Adrenal gland (tissue), 12 donors: ENCODE results near the gene HEMGN. TPM values are rescaled to one million over a fixed set of nuclear protein-coding genes. Genes with fewer than 3 reads are reported as not detected.

ENCODE experiments used
- DNase-seq, 7 donors: peaks; one replicate each; pipeline ENCODE4 v3.0.0-alpha.2; 2019 to 2020
- H3K27ac ChIP-seq, 5 donors: fragments of 200-600 bp; sonication (generic) in 4 of 5; 1 replicate in 3 of 5; 2 replicates in 2 of 5; pipeline versions ENCODE4 v1.5.1 to v1.8.0; 2016 to 2020; ENCODE audit warnings: mild to moderate bottlenecking in 1 of 5
- H3K27me3 ChIP-seq: fragments of 200-600 bp; 2 replicates; pipeline ENCODE4 v1.8.0; 2021
- H3K36me3 ChIP-seq, 2 donors: fragments of 200-600 bp; replicated peaks in 1 of 2; 1 replicate in 1 of 2; 2 replicates in 1 of 2; pipeline versions ENCODE4 v1.5.1 to v1.8.0; 2018 to 2022
- H3K4me1 ChIP-seq, 2 donors: fragments of 200-600 bp; replicated peaks in 1 of 2; 1 replicate in 1 of 2; 2 replicates in 1 of 2; pipeline versions ENCODE4 v1.5.1 to v1.8.0; 2018 to 2021
- H3K4me3 ChIP-seq, 4 donors: fragments of 200-600 bp; sonication (generic) in 3 of 4; one replicate each; pipeline ENCODE4 v1.5.1; 2016 to 2018
- H3K9me3 ChIP-seq, 3 donors: fragments of 200-600 bp; sonication (generic) in 1 of 3; replicated peaks in 1 of 3; 1 replicate in 2 of 3; 2 replicates in 1 of 3; pipeline versions ENCODE4 v1.5.1 to v1.8.0; 2016 to 2021
- CTCF ChIP-seq, 6 experiments: fragments of 450-650 bp in 4 of 6; fragments of 200-600 bp in 2 of 6; sonication (generic) in 1 of 6; IDR thresholded peaks; 1 replicate in 5 of 6; 2 replicates in 1 of 6; pipeline versions ENCODE4 v1.5.1 to v1.8.0; 2016 to 2021; ENCODE audit warnings: antibody characterized with exemption in 6 of 6, mild to moderate bottlenecking in 2 of 6, moderate library complexity in 1 of 6
- POLR2A ChIP-seq, 2 donors: fragments of 450-650 bp; IDR thresholded peaks; one replicate each; pipeline ENCODE4 v1.6.1; 2017; ENCODE audit warnings: antibody characterized with exemption in 2 of 2, mild to moderate bottlenecking in 2 of 2, moderate library complexity in 1 of 2
- WGBS, 4 donors: extraction: QIAGEN DNeasy Blood & Tissue Kit in 2 of 4; methylation state at CpG; one replicate each; pipeline versions ENCODE4 v1.1.5 to v1.1.7; 2013 to 2017; 5-methylcytosine and 5-hydroxymethylcytosine counted together
- intact Hi-C, 2 donors: fragments of 100-400 bp; cut with DNase I; formaldehyde crosslinking; loops; one replicate each; pipeline versions ENCODE4 v1.14.1 to v1.15.0; 2022 to 2023
- polyA plus RNA-seq, 3 donors: library from polyadenylated mRNA; stranded (reverse); fragments of 200-250 nt in 2 of 3; fragments of 350-450 nt in 1 of 3; fragmentation: Illumina TruSeq in 1 of 3; extraction: RNeasy Lipid Tissue Mini Kit (QIAGEN cat#74804) in 1 of 3; gene quantifications; one replicate each; pipeline ENCODE4 v1.2.3, GENCODE V29; 2013 to 2014
- total RNA-seq, 9 donors: library from RNA; depleted of rRNA in 4 of 9; stranded (reverse); fragments of >200 nt in 4 of 9; fragments of 120-200 nt in 1 of 9; fragmentation: NEBNext Ultra II Directional in 1 of 9; extraction: Animal tissue kit (Norgen Biotek cat#: 25700) in 1 of 9; gene quantifications; one replicate each; pipeline versions ENCODE4 v1.1.0 to v1.2.4, GENCODE V29; 2013 to 2023
- donor health status: healthy with polysubstance abuse.
- donor health status: Bipolar disorder and iron deficiency.
- donor health status: DM: yes; HTN: yes; CAD: no.
- donor health status: DM: no; HTN: no; CAD: no.
- donor health status: DM: no; HTN: no; CAD: no.
- donor health status: DM: yes; HTN: yes; CAD: no.

Gene HEMGN
- total and polyA plus RNA-seq, 12 donors = 0.22 to 10.0 (median 0.23) TPM; not detected in 9

- no peak for DNase-seq
- Histone ChIP-seq H3K27ac (peak overlapping the region in 1 of 5 donors; percentile 55), H3K9me3 (no peaks in the 10 kb centered on the region), H3K4me1 (peaks cover 7 to 11% of the 10 kb centered on the region in 2 donors), H3K36me3 (peaks cover 0 to 52% of the 10 kb centered on the region in 2 donors), H3K4me3 (no peak overlapping the region), H3K27me3 (no peaks in the 10 kb centered on the region)
- intact Hi-C loops = no loop called here
- 86 to 97% (median 91%) methylated on average over 1 of the region's 1 CpG for WGBS, 4 donors
- no peak for TF ChIP-seq POLR2A (IDR thresholded peaks at IDR 0.05)
- no peak for TF ChIP-seq CTCF (IDR thresholded peaks at IDR 0.05)
Observed at GRCh38 chr9:97911970-97912369, 26.0 kb downstream of the HEMGN start.

- peaks cover 0 to 52% of the 10 kb centered on the region in 2 donors for H3K36me3 ChIP-seq
- WGBS, 4 donors = 94 to 97% (median 96%) methylated on average over 2 of the region's 2 CpGs
- H3K27ac ChIP-seq = no peak overlapping the region
- no peaks in the 10 kb centered on the region for H3K9me3 ChIP-seq
- intact Hi-C loops = no loop called here
- H3K4me1 ChIP-seq = peaks cover 12 to 15% of the 10 kb centered on the region in 2 donors
- H3K27me3 ChIP-seq = no peaks in the 10 kb centered on the region
- DNase-seq = no peak
- no peak overlapping the region for H3K4me3 ChIP-seq
- TF ChIP-seq POLR2A (IDR thresholded peaks at IDR 0.05) = no peak
- TF ChIP-seq CTCF (IDR thresholded peaks at IDR 0.05) = no peak
Observed at GRCh38 chr9:97911528-97911927, 26.4 kb downstream of the HEMGN start.

- DNase-seq = no peak
- peaks cover 0 to 47% of the 10 kb centered on the region in 2 donors for H3K36me3 ChIP-seq
- 86 to 95% (median 93%) methylated on average over 5 to 6 of the region's 6 CpGs for WGBS, 4 donors
- no peak for TF ChIP-seq CTCF (IDR thresholded peaks at IDR 0.05)
- TF ChIP-seq POLR2A (IDR thresholded peaks at IDR 0.05) = no peak
- no peaks in the 10 kb centered on the region for H3K9me3 ChIP-seq
- peaks cover 23 to 25% of the 10 kb centered on the region in 2 donors for H3K4me1 ChIP-seq
- H3K4me3 ChIP-seq = no peak overlapping the region
- no peak overlapping the region for H3K27ac ChIP-seq
- intact Hi-C loops = no loop called here
- no peaks in the 10 kb centered on the region for H3K27me3 ChIP-seq
Observed at GRCh38 chr9:97910357-97910756, 27.6 kb downstream of the HEMGN start.

GRCh38 chr9:97908705-97909104 is 29.3 kb downstream of the HEMGN start:
- DNase-seq = no peak
- TF ChIP-seq POLR2A (IDR thresholded peaks at IDR 0.05) (no peak), CTCF (IDR thresholded peaks at IDR 0.05) (no peak)
- peaks cover 23 to 29% of the 10 kb centered on the region in 2 donors for H3K4me1 ChIP-seq
- 67 to 94% (median 82%) methylated on average over 1 of the region's 1 CpG for WGBS, 4 donors
- no peaks in the 10 kb centered on the region for H3K9me3 ChIP-seq
- H3K27me3 ChIP-seq = no peaks in the 10 kb centered on the region
- peaks cover 0 to 44% of the 10 kb centered on the region in 2 donors for H3K36me3 ChIP-seq
- no peak overlapping the region for H3K27ac ChIP-seq
- H3K4me3 ChIP-seq = no peak overlapping the region
- intact Hi-C loops = no loop called here
